Measurements from ENCODE around the gene NINJ1. TPM values are rescaled to one million over a fixed set of nuclear protein-coding genes. Genes with fewer than 3 reads are reported as not detected.
A peak's percentile ranks its signal among the peaks of the same experiment; 100 is the strongest.

The NINJ1 gene
- total RNA-seq (2016; rRNA removed; fragmentation: Illumina TruSeq; extraction: Trizol): 77.1 and 92.1 TPM in 2 replicates
- 104 and 127 TPM in 2 replicates for total RNA-seq (2016; cell fraction: cytosol; rRNA removed; fragmentation: Illumina TruSeq; extraction: Trizol; ENCODE audit: low read depth)
- 66.8 and 94.8 TPM in 2 replicates for total RNA-seq (2016; cell fraction: insoluble cytoplasmic fraction; rRNA removed; fragmentation: Illumina TruSeq; extraction: Trizol)
- total RNA-seq (2016; cell fraction: membrane; rRNA removed; fragmentation: Illumina TruSeq; extraction: Trizol): 149 and 180 TPM in 2 replicates
- total RNA-seq (2016; cell fraction: nucleus; rRNA removed; fragmentation: Illumina TruSeq; extraction: Trizol): 48.9 and 58.7 TPM in 2 replicates
- 81.2 and 109 TPM in 2 replicates for polyA plus RNA-seq (2011; rRNA removed)
- 83.2 and 110 TPM in 2 replicates for polyA plus RNA-seq (2011; cell fraction: cytosol; rRNA removed)
- 62.3 and 83.6 TPM in 2 replicates for polyA plus RNA-seq (2011; cell fraction: nucleus; rRNA removed)
- 77.3 and 145 TPM in 2 replicates for polyA plus RNA-seq (2012)
- polyA plus RNA-seq (2016; cell fraction: cytosol; fragmentation: Illumina TruSeq; extraction: Trizol; ENCODE audit: low read depth): 196 and 226 TPM in 2 replicates
- polyA plus RNA-seq (2016; cell fraction: insoluble cytoplasmic fraction; fragmentation: Illumina TruSeq; extraction: Trizol; ENCODE audit: low read depth): 104 and 130 TPM in 2 replicates
- polyA plus RNA-seq (2016; cell fraction: membrane; fragmentation: Illumina TruSeq; extraction: Trizol; ENCODE audit: low read depth): 235 and 242 TPM in 2 replicates
- 122 and 127 TPM in 2 replicates for polyA plus RNA-seq (2016; cell fraction: nucleus; fragmentation: Illumina TruSeq; extraction: Trizol; ENCODE audit: insufficient read depth, low read depth)
- polyA minus RNA-seq (2011; rRNA and poly(A)+ RNA removed; ENCODE audit: low replicate concordance): 22.5 and 101 TPM in 2 replicates
- 26.1 and 26.7 TPM in 2 replicates for polyA minus RNA-seq (2011; cell fraction: cytosol; rRNA and poly(A)+ RNA removed)
- 17.8 and 21.8 TPM in 2 replicates for polyA minus RNA-seq (2011; cell fraction: nucleus; rRNA and poly(A)+ RNA removed)
- percentile 81 among the genes with signal in this experiment for Bru-seq, nascent RNA
- BruChase-seq, experiment 1, labeled RNA remaining after a 6-hour chase: percentile 80 among the genes with signal in this experiment
- percentile 76 among the genes with signal in this experiment for BruChase-seq, experiment 2, labeled RNA remaining after a 2-hour chase
- long read RNA-seq, experiment 1, transcript NINJ1-204 (2 exons, 2,026 nt): minor isoform, 8 of 256 reads
- long read RNA-seq, experiment 1, transcript NINJ1-201 (4 exons, 1,281 nt): major isoform, 222 of 256 reads
- long read RNA-seq, experiment 1, partial matches to known transcripts: 9 of 256 reads
- long read RNA-seq, experiment 1, other reads (novel, unspliced or antisense): 12 of 256 reads
- long read RNA-seq, experiment 2, transcript NINJ1-204 (2 exons, 2,026 nt): minor isoform, 7 of 436 reads
- long read RNA-seq, experiment 2, transcript NINJ1-201 (4 exons, 1,281 nt): major isoform, 382 of 436 reads
- long read RNA-seq, experiment 2, partial matches to known transcripts: 38 of 436 reads
- long read RNA-seq, experiment 2, other reads (novel, unspliced or antisense): 4 of 436 reads

- TSS peak; percentile 79 for BruUV-seq (replicated peaks)
- 0% methylated on average over 4 of the region's 78 CpGs for WGBS (ENCODE audit: low lambda C conversion rate)
- Histone ChIP-seq H4K20me1 (ENCODE audit: insufficient read depth, low read length) (no peaks in the 10 kb centered on the region), H3K9ac (ENCODE audit: insufficient read depth, low read depth, low read length) (peak within 1 kb of the TSS; percentile 99), H3K27ac (ENCODE audit: extremely low read length, insufficient read depth, low read length) (peak within 1 kb of the TSS; percentile 99), H3K4me1 (ENCODE audit: insufficient read depth, low read length) (peaks cover 77% of the 10 kb centered on the region), H2AFZ (ENCODE audit: low read length) (no peak within 1 kb of the TSS), H3K27me3 (ENCODE audit: control insufficient read depth in 1 of 2, insufficient read depth in 2 of 2, low read length in 2 of 2) (peaks cover 1 to 6% of the 10 kb centered on the region in 2 experiments; a peak in 1 of 5 replicates), H3K4me2 (ENCODE audit: low read depth, low read length) (peak within 1 kb of the TSS; percentile 98), H3K4me3 (replicated peaks in 1 of 3; ENCODE audit: insufficient read depth in 1 of 3, low read depth in 2 of 3, low read length in 3 of 3) (peak within 1 kb of the TSS; percentile 85 to 96 (median 92)), H3K36me3 (replicated peaks in 1 of 2; ENCODE audit: control insufficient read depth in 1 of 2, insufficient read depth in 2 of 2, low read length in 2 of 2) (peaks cover 4 to 5% of the 10 kb centered on the region in 2 experiments; a peak in 3 of 5 replicates), H3K9me3 (ENCODE audit: low read length) (no peaks in the 10 kb centered on the region), H3K79me2 (ENCODE audit: insufficient read depth, low read length) (peaks cover 44% of the 10 kb centered on the region)
- peak; percentile 81 for ATAC-seq
- intact Hi-C loops (cut with micrococcal nuclease; ENCODE audit: unreplicated experiment) (no loop called here), in situ Hi-C loops (cut with HindIII; ENCODE audit: extremely low pct_ligation_motif_present, low pct_unique_long_range_greater_than_20kb) (no loop called here)
- no peak for FAIRE-seq
- DNase-seq (ENCODE audit: low spot score): peak; percentile 40
- ChIA-PET POLR2A (interaction anchor here (0.7 to 7.5 kb wide), 16 partner anchors 8 to 432 kb away, joined by 3 to 195 read pairs (median 9); partner anchors contain the start of genes CARD19 and FAM120AOS), CTCF (ENCODE audit: low intra/inter-chr PET ratio, low total read pairs) (no interaction called here)
- TF ChIP-seq ZNF317 (CRISPR knock-in tag; IDR thresholded peaks at IDR 0.05) (peak; percentile 26; the same call in 1 of the 2 replicates), ZSCAN9 (CRISPR knock-in tag; IDR thresholded peaks at IDR 0.05; ENCODE audit: borderline replicate concordance) (no peak), MYNN (CRISPR knock-in tag; IDR thresholded peaks at IDR 0.05; ENCODE audit: low read depth) (no peak), ATF2 (CRISPR knock-in tag; IDR thresholded peaks at IDR 0.05) (peak; percentile 26; the same call in 1 of the 2 replicates), IRX3 (CRISPR knock-in tag; IDR thresholded peaks at IDR 0.05; ENCODE audit: borderline replicate concordance, low read depth) (0 out of 2 replicates have a peak, but pooled peaks have one; percentile 10), ZNF30 (CRISPR knock-in tag; IDR thresholded peaks at IDR 0.05) (peak; percentile 49; the same call in 1 of the 2 replicates), ZNF33A (CRISPR knock-in tag; IDR thresholded peaks at IDR 0.05; ENCODE audit: borderline replicate concordance) (0 out of 2 replicates have a peak, but pooled peaks have one; percentile 4), NCOR1 (IDR thresholded peaks at IDR 0.05; ENCODE audit: borderline replicate concordance, low read length) (no peak), ZNF292 (CRISPR knock-in tag; IDR thresholded peaks at IDR 0.05; ENCODE audit: borderline replicate concordance, low read depth) (0 out of 2 replicates have a peak, but pooled peaks have one; percentile 5), CCDC6 (CRISPR knock-in tag; IDR thresholded peaks at IDR 0.05) (peak; percentile 91), FOXM1 (CRISPR knock-in tag; IDR thresholded peaks at IDR 0.05) (no peak), ZNF224 (CRISPR knock-in tag; IDR thresholded peaks at IDR 0.05) (no peak), NKX3-1 (CRISPR knock-in tag; IDR thresholded peaks at IDR 0.05) (0 out of 2 replicates have a peak, but pooled peaks have one; percentile 2)
- TF ChIP-seq, protein P1, sequence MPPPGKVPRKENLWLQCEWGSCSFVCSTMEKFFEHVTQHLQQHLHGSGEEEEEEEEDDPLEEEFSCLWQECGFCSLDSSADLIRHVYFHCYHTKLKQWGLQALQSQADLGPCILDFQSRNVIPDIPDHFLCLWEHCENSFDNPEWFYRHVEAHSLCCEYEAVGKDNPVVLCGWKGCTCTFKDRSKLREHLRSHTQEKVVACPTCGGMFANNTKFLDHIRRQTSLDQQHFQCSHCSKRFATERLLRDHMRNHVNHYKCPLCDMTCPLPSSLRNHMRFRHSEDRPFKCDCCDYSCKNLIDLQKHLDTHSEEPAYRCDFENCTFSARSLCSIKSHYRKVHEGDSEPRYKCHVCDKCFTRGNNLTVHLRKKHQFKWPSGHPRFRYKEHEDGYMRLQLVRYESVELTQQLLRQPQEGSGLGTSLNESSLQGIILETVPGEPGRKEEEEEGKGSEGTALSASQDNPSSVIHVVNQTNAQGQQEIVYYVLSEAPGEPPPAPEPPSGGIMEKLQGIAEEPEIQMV (CRISPR knock-in tag; IDR thresholded peaks at IDR 0.05; ENCODE audit: low read depth): peak; percentile 59; the same call in 1 of the 2 replicates
Observed at GRCh38 chr9:93134015-93134739, at the start of gene NINJ1. NINJ1 (minus strand) TSS chr9:93134251; CDS start chr9:93134217, 34 bp downstream.
